SU-DHL-6 (cell line): ENCODE results near the gene DLG1.

Source experiments
- EZH2phosphoT487 ChIP-seq: fragments of 200-600 bp; sonication (generic), shearing (Covaris generic); conservative IDR thresholded peaks from 2 replicates; pipeline ENCODE4 v1.6.1; 2018; ENCODE audit warnings: mild to moderate bottlenecking, antibody characterized with exemption, low read length, moderate library complexity, mixed read lengths
- TF ChIP-seq, protein P1 (sequence below): fragments of 200-600 bp; sonication (generic); IDR thresholded peaks from one replicate; pipeline ENCODE4 v1.5.1; 2017; ENCODE audit warnings: antibody characterized with exemption, mild to moderate bottlenecking, low read length, moderate library complexity; ENCODE audit not compliant: insufficient read depth, poor library complexity, severe bottlenecking

- TF ChIP-seq, protein P1, sequence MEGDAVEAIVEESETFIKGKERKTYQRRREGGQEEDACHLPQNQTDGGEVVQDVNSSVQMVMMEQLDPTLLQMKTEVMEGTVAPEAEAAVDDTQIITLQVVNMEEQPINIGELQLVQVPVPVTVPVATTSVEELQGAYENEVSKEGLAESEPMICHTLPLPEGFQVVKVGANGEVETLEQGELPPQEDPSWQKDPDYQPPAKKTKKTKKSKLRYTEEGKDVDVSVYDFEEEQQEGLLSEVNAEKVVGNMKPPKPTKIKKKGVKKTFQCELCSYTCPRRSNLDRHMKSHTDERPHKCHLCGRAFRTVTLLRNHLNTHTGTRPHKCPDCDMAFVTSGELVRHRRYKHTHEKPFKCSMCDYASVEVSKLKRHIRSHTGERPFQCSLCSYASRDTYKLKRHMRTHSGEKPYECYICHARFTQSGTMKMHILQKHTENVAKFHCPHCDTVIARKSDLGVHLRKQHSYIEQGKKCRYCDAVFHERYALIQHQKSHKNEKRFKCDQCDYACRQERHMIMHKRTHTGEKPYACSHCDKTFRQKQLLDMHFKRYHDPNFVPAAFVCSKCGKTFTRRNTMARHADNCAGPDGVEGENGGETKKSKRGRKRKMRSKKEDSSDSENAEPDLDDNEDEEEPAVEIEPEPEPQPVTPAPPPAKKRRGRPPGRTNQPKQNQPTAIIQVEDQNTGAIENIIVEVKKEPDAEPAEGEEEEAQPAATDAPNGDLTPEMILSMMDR = no peak
- no peak for TF ChIP-seq EZH2phosphoT487
These were observed 57.2 kb downstream of the DLG1 start for GRCh38 chr3:197241173-197241572.
